CD14-positive monocyte (primary cell): ENCODE data around the gene RPL27A. TPM values are rescaled to one million over a fixed set of nuclear protein-coding genes. Genes with fewer than 3 reads are reported as not detected.

Experiments used
- DNase-seq, 3 donors: peaks; one replicate each; pipeline ENCODE4 v3.0.0-alpha.2; 2011 to 2022
- H2AFZ ChIP-seq: 2 replicates; pipeline ENCODE4 v1.6.0; 2012; ENCODE audit warnings: mild to moderate bottlenecking, low read depth, low read length, inconsistent platforms; ENCODE audit not compliant: insufficient read depth, poor library complexity, severe bottlenecking
- H3K27ac ChIP-seq, 2 donors: 1 replicate in 1 of 2; 2 replicates in 1 of 2; pipeline ENCODE4 v1.5.1; 2012 to 2013; ENCODE audit warnings: low read length in 2 of 2, control low read depth in 1 of 2, inconsistent platforms in 1 of 2, low read depth in 1 of 2, mild to moderate bottlenecking in 1 of 2
- H3K27me3 ChIP-seq, 2 donors: one replicate each; pipeline versions ENCODE4 v1.6.0 to v1.6.1; 2011 to 2013; ENCODE audit warnings: low read length in 2 of 2; ENCODE audit not compliant: control insufficient read depth in 2 of 2, insufficient read depth in 2 of 2
- H3K36me3 ChIP-seq, 2 donors: replicated peaks in 1 of 2; 1 replicate in 1 of 2; 2 replicates in 1 of 2; pipeline versions ENCODE4 v1.5.1 to v1.6.1; 2012 to 2013; ENCODE audit warnings: low read length in 2 of 2, control low read depth in 1 of 2, inconsistent platforms in 1 of 2, mild to moderate bottlenecking in 1 of 2; ENCODE audit not compliant: insufficient read depth in 2 of 2, control insufficient read depth in 1 of 2
- H3K4me1 ChIP-seq, 2 donors: 1 replicate in 1 of 2; 2 replicates in 1 of 2; pipeline versions ENCODE4 v1.5.1 to v1.6.1; 2012 to 2013; ENCODE audit warnings: low read length in 2 of 2, control low read depth in 1 of 2, inconsistent platforms in 1 of 2, mild to moderate bottlenecking in 1 of 2, moderate library complexity in 1 of 2; ENCODE audit not compliant: insufficient read depth in 2 of 2, control insufficient read depth in 1 of 2
- H3K4me2 ChIP-seq: replicated peaks from 2 replicates; pipeline ENCODE3; 2012; ENCODE audit warnings: low read length, moderate library complexity, mild to moderate bottlenecking; ENCODE audit not compliant: poor library complexity, severe bottlenecking; ENCODE audit errors: extremely low read depth
- H3K4me3 ChIP-seq, 3 experiments: fragments of 200-600 bp in 1 of 3; sonication (generic) in 1 of 3; replicated peaks in 1 of 3; 1 replicate in 2 of 3; 2 replicates in 1 of 3; pipeline ENCODE4 v1.5.1; 2011 to 2013; ENCODE audit warnings: low read length in 3 of 3, mild to moderate bottlenecking in 3 of 3, control low read depth in 2 of 3, low read depth in 2 of 3, inconsistent platforms in 1 of 3, moderate library complexity in 1 of 3
- H3K79me2 ChIP-seq: 2 replicates; pipeline ENCODE4 v1.6.0; 2012; ENCODE audit warnings: mild to moderate bottlenecking, control low read depth, inconsistent platforms, low read length, moderate library complexity; ENCODE audit not compliant: insufficient read depth
- H3K9ac ChIP-seq: 2 replicates; pipeline ENCODE4 v1.6.0; 2017; ENCODE audit warnings: low read length, mild to moderate bottlenecking; ENCODE audit not compliant: insufficient read depth, poor library complexity, severe bottlenecking
- H3K9me3 ChIP-seq, 2 donors: replicated peaks in 1 of 2; 1 replicate in 1 of 2; 2 replicates in 1 of 2; pipeline versions ENCODE4 v1.5.1 to v1.6.1; 2012 to 2013; ENCODE audit warnings: low read length in 2 of 2, control low read depth in 1 of 2; ENCODE audit not compliant: control insufficient read depth in 1 of 2, insufficient read depth in 1 of 2
- H4K20me1 ChIP-seq: 2 replicates; pipeline ENCODE4 v1.6.0; 2012; ENCODE audit warnings: mild to moderate bottlenecking, low read length, control low read depth, moderate library complexity; ENCODE audit not compliant: insufficient read depth
- H3K27ac Mint-ChIP-seq, 7 donors: one replicate each; pipeline ENCODE4 v1.8.0; 2020; ENCODE audit warnings: mild to moderate bottlenecking in 7 of 7, mixed read lengths in 7 of 7, moderate library complexity in 6 of 7, inconsistent platforms in 2 of 7
- H3K27me3 Mint-ChIP-seq, 3 donors: one replicate each; pipeline ENCODE4 v1.8.0; 2021 to 2022; ENCODE audit warnings: low read depth in 3 of 3, mild to moderate bottlenecking in 3 of 3, mixed read lengths in 3 of 3, moderate library complexity in 3 of 3, inconsistent platforms in 1 of 3
- H3K36me3 Mint-ChIP-seq, 2 donors: one replicate each; pipeline ENCODE4 v1.8.0; 2020; ENCODE audit warnings: mixed read lengths in 2 of 2, inconsistent platforms in 1 of 2, mild to moderate bottlenecking in 1 of 2
- H3K4me1 Mint-ChIP-seq: one replicate; pipeline ENCODE4 v1.8.0; 2020; ENCODE audit warnings: mild to moderate bottlenecking, mixed read lengths
- H3K4me3 Mint-ChIP-seq, 2 donors: one replicate each; pipeline ENCODE4 v1.8.0; 2020; ENCODE audit warnings: mild to moderate bottlenecking in 2 of 2, mixed read lengths in 2 of 2, moderate library complexity in 1 of 2
- H3K9me3 Mint-ChIP-seq, 7 donors: one replicate each; pipeline ENCODE4 v1.8.0; 2020 to 2022; ENCODE audit warnings: mixed read lengths in 7 of 7, mild to moderate bottlenecking in 6 of 7, moderate library complexity in 6 of 7, inconsistent platforms in 2 of 7
- CTCF ChIP-seq: fragments of 200-600 bp; IDR thresholded peaks from one replicate; pipeline ENCODE4 v1.8.0; 2022; ENCODE audit warnings: antibody characterized with exemption, mild to moderate bottlenecking
- WGBS: methylation state at CpG from one replicate; pipeline ENCODE4 v1.1.5; 2013; ENCODE audit warnings: missing lambda C conversion rate; ENCODE audit not compliant: insufficient coverage; 5-methylcytosine and 5-hydroxymethylcytosine counted together
- intact Hi-C, 2 donors: fragments of 100-400 bp; cut with micrococcal nuclease; formaldehyde crosslinking; loops; one replicate each; pipeline versions ENCODE4 v1.15.0 to v1.15.1; 2023
- polyA plus RNA-seq, 3 donors: library from polyadenylated mRNA; depleted of rRNA in 1 of 3; unstranded in 2 of 3; stranded (reverse) in 1 of 3; fragments of 300-500 nt in 2 of 3; fragments of >200 nt in 1 of 3; fragmentation: Illumina TruSeq in 2 of 3; gene quantifications; 1 replicate in 2 of 3; 2 replicates in 1 of 3; pipeline ENCODE4 v1.2.3, GENCODE V29; 2012 to 2021

Gene RPL27A
- polyA plus RNA-seq, 3 donors: 572 to 1,233 (median 1,091) TPM

DNA sequence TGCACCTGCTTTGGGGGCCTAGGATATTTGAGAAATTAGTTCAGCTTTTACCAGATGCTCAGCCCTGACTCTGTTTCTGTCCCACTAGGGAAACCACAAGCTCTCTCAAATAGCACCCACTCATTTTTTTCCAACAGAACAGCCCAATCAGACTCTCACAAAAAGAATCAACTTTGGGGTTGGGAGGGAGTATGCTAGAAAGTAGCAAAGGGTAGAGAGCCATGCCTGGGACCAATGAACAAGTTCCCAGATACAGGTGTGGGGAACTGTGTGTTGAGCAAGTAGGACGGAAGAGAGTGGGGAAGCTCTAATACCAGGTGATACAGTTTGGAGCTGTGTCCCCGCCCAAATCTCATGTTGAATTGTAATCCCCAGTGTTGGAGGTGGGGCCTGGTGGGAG, 41.3 kb upstream of the RPL27A start:
- no peak for TF ChIP-seq CTCF
- Mint-ChIP-seq H3K4me1 (no peaks in the 10 kb centered on the region), H3K27me3 (no peaks in the 10 kb centered on the region), H3K4me3 (no peak overlapping the region), H3K36me3 (peaks cover 40 to 60% of the 10 kb centered on the region in 2 donors), H3K27ac (peak overlapping the region in 3 of 7 donors; percentile 8 to 16 (median 16)), H3K9me3 (peaks cover 4 to 6% (median 4%) of the 10 kb centered on the region in 7 donors)
- Histone ChIP-seq H3K9ac (no peak overlapping the region), H3K4me2 (no peak overlapping the region), H3K36me3 (peaks cover 87 to 95% of the 10 kb centered on the region in 2 donors), H4K20me1 (no peaks in the 10 kb centered on the region), H3K4me1 (no peaks in the 10 kb centered on the region), H3K4me3 (no peak overlapping the region), H2AFZ (no peak overlapping the region), H3K27me3 (no peaks in the 10 kb centered on the region), H3K79me2 (no peaks in the 10 kb centered on the region), H3K9me3 (no peaks in the 10 kb centered on the region), H3K27ac (no peak overlapping the region)
- WGBS: 94% methylated on average over 2 of the region's 2 CpGs
- intact Hi-C loops: no loop called here
- DNase-seq: no peak

DNA sequence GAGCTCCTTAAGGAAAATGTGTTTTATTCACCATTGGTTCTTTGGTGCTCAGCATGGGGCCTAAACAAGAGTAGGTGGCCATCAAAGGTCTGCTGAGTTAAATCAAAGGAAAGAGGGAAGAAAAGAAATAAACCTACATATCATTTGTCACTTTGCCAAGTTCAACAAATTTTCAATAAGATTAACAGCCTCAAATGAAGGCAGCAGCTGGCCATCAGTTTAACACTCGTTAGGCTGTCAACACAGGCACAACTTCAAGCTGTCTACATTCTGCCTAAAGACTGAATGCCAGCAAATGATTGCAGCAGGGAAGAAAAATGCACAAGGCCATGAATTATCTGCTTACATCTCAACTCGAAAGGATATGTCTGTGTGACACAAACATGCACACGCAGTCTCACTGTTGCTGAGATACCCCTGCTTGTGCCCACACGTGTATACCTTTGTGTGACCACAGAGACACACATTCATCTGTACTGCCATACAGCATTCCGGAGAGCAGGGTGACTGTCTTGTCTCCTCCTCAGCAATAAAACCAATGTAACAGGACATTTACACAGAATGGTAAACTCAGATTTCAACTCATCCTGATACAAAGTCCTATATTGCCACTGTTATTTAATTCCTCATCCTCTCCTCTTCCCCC, 40.3 kb upstream of the RPL27A start:
- no peak overlapping the region for H3K27ac ChIP-seq
- no peak overlapping the region for H3K4me3 ChIP-seq
- no peak overlapping the region for H3K4me2 ChIP-seq
- H4K20me1 ChIP-seq: no peaks in the 10 kb centered on the region
- no peak for TF ChIP-seq CTCF
- no peak overlapping the region for H3K27ac Mint-ChIP-seq
- H3K36me3 Mint-ChIP-seq: peaks cover 38 to 58% of the 10 kb centered on the region in 2 donors
- no peaks in the 10 kb centered on the region for H3K4me1 ChIP-seq
- H2AFZ ChIP-seq: no peak overlapping the region
- no peak for DNase-seq
- intact Hi-C loops: no loop called here
- WGBS: 94% methylated on average over 5 of the region's 5 CpGs
- H3K79me2 ChIP-seq: no peaks in the 10 kb centered on the region
- peaks cover 0 to 2% (median 0%) of the 10 kb centered on the region in 7 donors for H3K9me3 Mint-ChIP-seq
- no peaks in the 10 kb centered on the region for H3K27me3 ChIP-seq
- H3K36me3 ChIP-seq: peaks cover 86 to 94% of the 10 kb centered on the region in 2 donors
- H3K4me1 Mint-ChIP-seq: no peaks in the 10 kb centered on the region
- no peaks in the 10 kb centered on the region for H3K9me3 ChIP-seq
- no peak overlapping the region for H3K4me3 Mint-ChIP-seq
- H3K27me3 Mint-ChIP-seq: no peaks in the 10 kb centered on the region
- H3K9ac ChIP-seq: no peak overlapping the region
